ENCODE data around the gene NPAS3.

Gene NPAS3

DNA sequence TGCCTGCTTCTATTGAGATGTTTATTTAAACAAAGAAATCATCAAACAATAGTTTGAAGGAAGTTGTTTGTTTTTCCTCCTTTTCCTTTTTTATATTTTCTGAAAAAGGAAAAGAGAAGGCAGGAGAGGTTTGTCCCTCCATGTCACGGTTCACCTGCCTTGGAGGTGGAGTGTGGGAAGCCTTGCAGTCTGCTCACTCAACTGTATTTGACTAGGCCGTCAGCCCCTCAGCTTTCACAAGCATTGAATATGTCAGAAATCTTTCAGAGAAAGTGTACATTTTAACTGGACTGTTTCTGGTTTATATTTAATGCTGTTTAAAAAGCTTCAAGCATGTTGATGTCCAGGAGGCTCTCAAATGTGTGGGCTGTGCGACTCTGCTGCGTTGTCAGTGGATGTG lies 370.4 kb downstream of the NPAS3 start:
- Mint-ChIP-seq H3K27ac (peak overlapping the region; percentile 34 to 75 (median 58)), H3K4me3 (no peak overlapping the region), H3K36me3 (ENCODE audit: low read depth) (no peaks in the 10 kb centered on the region), H3K4me1 (peaks cover 8% of the 10 kb centered on the region), H3K9me3 (no peaks in the 10 kb centered on the region), H3K27me3 (ENCODE audit: low read depth) (no peaks in the 10 kb centered on the region)
- TF ChIP-seq, protein P1, sequence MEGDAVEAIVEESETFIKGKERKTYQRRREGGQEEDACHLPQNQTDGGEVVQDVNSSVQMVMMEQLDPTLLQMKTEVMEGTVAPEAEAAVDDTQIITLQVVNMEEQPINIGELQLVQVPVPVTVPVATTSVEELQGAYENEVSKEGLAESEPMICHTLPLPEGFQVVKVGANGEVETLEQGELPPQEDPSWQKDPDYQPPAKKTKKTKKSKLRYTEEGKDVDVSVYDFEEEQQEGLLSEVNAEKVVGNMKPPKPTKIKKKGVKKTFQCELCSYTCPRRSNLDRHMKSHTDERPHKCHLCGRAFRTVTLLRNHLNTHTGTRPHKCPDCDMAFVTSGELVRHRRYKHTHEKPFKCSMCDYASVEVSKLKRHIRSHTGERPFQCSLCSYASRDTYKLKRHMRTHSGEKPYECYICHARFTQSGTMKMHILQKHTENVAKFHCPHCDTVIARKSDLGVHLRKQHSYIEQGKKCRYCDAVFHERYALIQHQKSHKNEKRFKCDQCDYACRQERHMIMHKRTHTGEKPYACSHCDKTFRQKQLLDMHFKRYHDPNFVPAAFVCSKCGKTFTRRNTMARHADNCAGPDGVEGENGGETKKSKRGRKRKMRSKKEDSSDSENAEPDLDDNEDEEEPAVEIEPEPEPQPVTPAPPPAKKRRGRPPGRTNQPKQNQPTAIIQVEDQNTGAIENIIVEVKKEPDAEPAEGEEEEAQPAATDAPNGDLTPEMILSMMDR (IDR thresholded peaks at IDR 0.05; ENCODE audit: unreplicated experiment in 3 of 3) = no peak

DNA sequence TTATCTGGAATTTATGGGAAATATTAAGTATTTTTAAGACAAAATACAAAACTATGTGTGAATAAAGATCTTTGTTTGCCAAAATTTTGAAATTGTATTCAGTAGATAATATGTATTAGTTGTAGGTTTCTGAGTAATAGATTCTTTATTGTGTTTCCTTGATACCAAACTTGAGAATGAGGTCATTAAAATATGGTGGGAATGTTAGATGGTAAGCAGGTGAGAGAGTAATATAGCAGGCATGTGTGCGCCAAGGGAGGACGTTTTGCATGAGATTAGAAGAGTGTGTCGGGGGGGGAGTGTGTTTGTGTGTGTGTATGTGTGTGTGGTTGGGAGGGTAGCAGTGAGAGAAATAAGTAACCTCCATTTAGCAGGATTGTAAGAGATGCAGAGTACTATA lies 376.5 kb downstream of the NPAS3 start:
- Mint-ChIP-seq H3K4me1 (no peaks in the 10 kb centered on the region), H3K27me3 (ENCODE audit: low read depth) (no peaks in the 10 kb centered on the region), H3K36me3 (ENCODE audit: low read depth) (no peaks in the 10 kb centered on the region), H3K4me3 (no peak overlapping the region), H3K9me3 (no peaks in the 10 kb centered on the region), H3K27ac (no peak overlapping the region)
- TF ChIP-seq, protein P1 (IDR thresholded peaks at IDR 0.05; ENCODE audit: unreplicated experiment in 3 of 3) = no peak

DNA sequence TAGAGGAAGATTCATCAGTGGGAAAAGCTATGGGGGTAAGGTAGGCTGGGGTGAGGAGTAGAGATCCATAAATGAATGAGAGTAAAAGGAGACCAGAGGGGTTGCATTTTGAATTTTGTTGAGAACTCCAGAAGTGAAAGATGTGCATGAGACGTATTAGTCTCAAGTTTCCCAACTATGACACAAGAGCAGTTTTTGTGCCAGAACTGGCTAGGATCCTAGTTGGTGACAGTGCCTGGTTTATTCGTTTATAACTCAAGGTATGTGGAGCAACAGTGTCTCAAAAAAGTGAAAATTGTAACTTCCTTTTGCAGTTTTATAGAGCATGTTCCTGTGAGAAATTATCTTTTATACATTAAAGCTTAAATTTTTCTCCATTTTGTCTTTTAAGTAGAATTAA lies 377.0 kb downstream of the NPAS3 start:
- no peaks in the 10 kb centered on the region for H3K4me1 Mint-ChIP-seq
- H3K36me3 Mint-ChIP-seq (ENCODE audit: low read depth) = no peaks in the 10 kb centered on the region
- no peak overlapping the region for H3K4me3 Mint-ChIP-seq
- TF ChIP-seq, protein P1 (IDR thresholded peaks at IDR 0.05; ENCODE audit: unreplicated experiment in 3 of 3) = no peak
- H3K27ac Mint-ChIP-seq = no peak overlapping the region
- no peaks in the 10 kb centered on the region for H3K9me3 Mint-ChIP-seq
- H3K27me3 Mint-ChIP-seq (ENCODE audit: low read depth) = no peaks in the 10 kb centered on the region

DNA sequence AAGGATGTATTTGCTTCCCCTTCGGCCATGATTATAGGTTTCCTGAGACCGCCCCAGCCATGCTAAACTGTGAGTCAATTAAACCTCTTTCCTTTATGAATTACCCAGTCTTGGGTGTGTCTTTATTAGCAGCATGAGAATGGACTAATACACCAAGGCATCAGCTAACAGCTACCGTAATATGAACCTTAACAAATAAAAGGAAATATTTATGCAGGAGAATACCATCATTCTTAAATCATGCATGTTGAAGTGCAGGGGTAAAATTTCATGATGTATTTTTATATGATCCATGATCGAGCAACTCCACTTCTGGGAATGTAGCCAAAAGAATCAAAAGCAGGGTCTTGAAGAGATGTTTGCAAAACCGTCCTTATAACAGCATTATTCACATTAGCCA lies 379.0 kb downstream of the NPAS3 start:
- H3K27ac Mint-ChIP-seq = no peak overlapping the region
- no peaks in the 10 kb centered on the region for H3K4me1 Mint-ChIP-seq
- TF ChIP-seq, protein P1 (IDR thresholded peaks at IDR 0.05; ENCODE audit: unreplicated experiment in 3 of 3) = no peak
- no peaks in the 10 kb centered on the region for H3K27me3 Mint-ChIP-seq (ENCODE audit: low read depth)
- H3K4me3 Mint-ChIP-seq = no peak overlapping the region
- no peaks in the 10 kb centered on the region for H3K36me3 Mint-ChIP-seq (ENCODE audit: low read depth)
- H3K9me3 Mint-ChIP-seq = no peaks in the 10 kb centered on the region

DNA sequence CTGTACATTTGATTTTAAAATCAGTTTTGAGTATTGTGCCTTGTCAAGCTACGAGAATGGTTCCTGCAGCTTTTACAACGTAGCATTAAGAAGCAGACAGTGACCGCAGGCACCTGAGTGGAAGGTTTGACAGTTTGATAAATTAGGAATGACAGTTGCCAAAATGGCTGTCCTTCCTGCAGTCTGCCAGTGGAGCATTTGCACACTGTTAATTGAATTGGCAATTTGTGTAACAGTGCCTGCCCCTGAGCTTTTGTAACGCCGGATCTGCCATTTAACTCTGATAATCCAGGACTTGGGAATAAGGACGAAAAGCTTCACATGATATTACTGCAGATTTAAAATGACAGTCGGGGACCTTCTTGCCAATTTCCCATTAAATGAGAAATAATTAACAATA lies 385.3 kb downstream of the NPAS3 start:
- no peaks in the 10 kb centered on the region for H3K36me3 Mint-ChIP-seq (ENCODE audit: low read depth)
- TF ChIP-seq, protein P1 (IDR thresholded peaks at IDR 0.05; ENCODE audit: unreplicated experiment in 3 of 3) = no peak
- peaks cover under 1% of the 10 kb centered on the region for H3K27me3 Mint-ChIP-seq (ENCODE audit: low read depth)
- no peaks in the 10 kb centered on the region for H3K9me3 Mint-ChIP-seq
- H3K27ac Mint-ChIP-seq = no peak overlapping the region
- H3K4me3 Mint-ChIP-seq = no peak overlapping the region
- H3K4me1 Mint-ChIP-seq = no peaks in the 10 kb centered on the region

DNA sequence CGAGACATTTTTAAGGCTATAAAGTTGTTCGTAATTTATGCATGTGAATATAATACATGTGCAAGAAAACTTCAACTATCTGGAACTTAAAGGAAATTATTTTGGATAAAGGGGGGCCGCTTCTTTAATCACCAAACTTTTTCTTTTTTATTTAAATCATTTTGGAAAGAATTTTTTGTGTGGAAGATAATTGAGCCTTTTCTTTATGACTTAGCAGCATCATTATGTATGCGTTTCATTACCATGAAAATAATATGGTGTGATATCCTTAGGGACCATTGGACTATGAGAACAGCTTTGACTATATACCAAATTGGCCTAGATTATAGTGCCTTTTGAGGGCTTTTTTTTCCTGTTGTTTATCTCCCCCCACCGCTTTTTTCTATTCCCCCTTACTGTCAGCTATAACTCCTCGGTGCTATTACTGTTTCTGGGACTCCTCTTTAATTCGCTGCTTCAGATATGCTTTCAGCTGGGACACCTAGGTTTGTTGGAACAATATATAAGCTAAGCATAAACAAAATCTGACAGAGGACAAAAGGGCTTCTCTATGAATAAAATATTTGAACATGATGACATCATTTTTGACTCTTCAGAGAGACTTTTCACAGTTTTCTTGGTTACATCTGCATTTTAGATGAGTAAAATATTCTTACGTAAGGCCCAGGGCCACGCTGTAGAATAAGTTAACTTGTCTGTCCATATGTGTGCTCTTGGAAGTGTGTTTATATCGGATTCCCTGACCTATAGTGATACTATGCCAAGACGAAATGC lies 392.7 kb downstream of the NPAS3 start:
- Mint-ChIP-seq H3K27ac (no peak overlapping the region), H3K4me3 (no peak overlapping the region), H3K27me3 (ENCODE audit: low read depth) (peaks cover 5% of the 10 kb centered on the region), H3K36me3 (ENCODE audit: low read depth) (no peaks in the 10 kb centered on the region), H3K4me1 (no peaks in the 10 kb centered on the region), H3K9me3 (no peaks in the 10 kb centered on the region)
- TF ChIP-seq, protein P1 (IDR thresholded peaks at IDR 0.05; ENCODE audit: unreplicated experiment in 3 of 3) = no peak

Data from nephron (organoid).